Measurements from ENCODE around the gene CLEC1B. TPM values are rescaled to one million over a fixed set of nuclear protein-coding genes. Genes with fewer than 3 reads are reported as not detected.

The CLEC1B gene
- total RNA-seq, 1 experiment from 2014 or later, result not detected

- no TSS peak for BruUV-seq (replicated peaks)
- intact Hi-C loops (cut with micrococcal nuclease; ENCODE audit: unreplicated experiment), result no loop called here
- Histone ChIP-seq H3K4me3 (ENCODE audit: low read depth in 2 of 2, low read length in 2 of 2) (no peak overlapping the region), H3K27me3 (ENCODE audit: control insufficient read depth, insufficient read depth, low read length) (no peaks in the 10 kb centered on the region), H3K9me3 (ENCODE audit: control insufficient read depth, insufficient read depth, low read depth, low read length) (no peaks in the 10 kb centered on the region), H3K36me3 (ENCODE audit: control insufficient read depth, insufficient read depth, low read length) (no peaks in the 10 kb centered on the region), H3K4me1 (ENCODE audit: control insufficient read depth, insufficient read depth, low read length) (no peaks in the 10 kb centered on the region), H3K27ac (ENCODE audit: low read length) (no peak overlapping the region)
- in situ Hi-C loops (cut with HindIII; ENCODE audit: low pct_unique_long_range_greater_than_20kb, low sequenced_read_pairs), result no loop called here
- no peak for DNase-seq (ENCODE audit: low read depth, low spot score)
- ATAC-seq, result no peak
- TF ChIP-seq SIN3A (IDR thresholded peaks at IDR 0.05; ENCODE audit: borderline replicate concordance, insufficient read depth, low read depth, low read length), result no peak
- TF ChIP-seq, protein P1, sequence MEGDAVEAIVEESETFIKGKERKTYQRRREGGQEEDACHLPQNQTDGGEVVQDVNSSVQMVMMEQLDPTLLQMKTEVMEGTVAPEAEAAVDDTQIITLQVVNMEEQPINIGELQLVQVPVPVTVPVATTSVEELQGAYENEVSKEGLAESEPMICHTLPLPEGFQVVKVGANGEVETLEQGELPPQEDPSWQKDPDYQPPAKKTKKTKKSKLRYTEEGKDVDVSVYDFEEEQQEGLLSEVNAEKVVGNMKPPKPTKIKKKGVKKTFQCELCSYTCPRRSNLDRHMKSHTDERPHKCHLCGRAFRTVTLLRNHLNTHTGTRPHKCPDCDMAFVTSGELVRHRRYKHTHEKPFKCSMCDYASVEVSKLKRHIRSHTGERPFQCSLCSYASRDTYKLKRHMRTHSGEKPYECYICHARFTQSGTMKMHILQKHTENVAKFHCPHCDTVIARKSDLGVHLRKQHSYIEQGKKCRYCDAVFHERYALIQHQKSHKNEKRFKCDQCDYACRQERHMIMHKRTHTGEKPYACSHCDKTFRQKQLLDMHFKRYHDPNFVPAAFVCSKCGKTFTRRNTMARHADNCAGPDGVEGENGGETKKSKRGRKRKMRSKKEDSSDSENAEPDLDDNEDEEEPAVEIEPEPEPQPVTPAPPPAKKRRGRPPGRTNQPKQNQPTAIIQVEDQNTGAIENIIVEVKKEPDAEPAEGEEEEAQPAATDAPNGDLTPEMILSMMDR (IDR thresholded peaks at IDR 0.05), result no peak
- TF ChIP-seq REST (IDR thresholded peaks at IDR 0.05; ENCODE audit: insufficient read depth in 1 of 2, low read depth in 2 of 2, low read length in 1 of 2), result no peak
- no peak for TF ChIP-seq TCF7L2 (IDR thresholded peaks at IDR 0.05; ENCODE audit: low read depth, low read length)
- no peak for TF ChIP-seq POLR2AphosphoS5 (IDR thresholded peaks at IDR 0.05; ENCODE audit: low read depth, low read length)
- CTCF ChIA-PET, result no interaction called here
- POLR2A ChIA-PET, result no interaction called here
These were observed 32.4 kb upstream of the CLEC1B start for GRCh38 chr12:10031321-10031720.

GRCh38 chr12:10030446-10030845 is 31.5 kb upstream of the CLEC1B start, which contains the start of gene CLEC9A:
Gene CLEC9A (plus strand): TSS chr12:10030682. CDS start chr12:10052688, 22,006 bp downstream.
- ATAC-seq (no peak), DNase-seq (ENCODE audit: low read depth, low spot score) (no peak)
- no peaks in the 10 kb centered on the region for H3K36me3 ChIP-seq (ENCODE audit: control insufficient read depth, insufficient read depth, low read length)
- H3K9me3 ChIP-seq (ENCODE audit: control insufficient read depth, insufficient read depth, low read depth, low read length), result no peaks in the 10 kb centered on the region
- no TSS peak for BruUV-seq (replicated peaks)
- TF ChIP-seq POLR2AphosphoS5 (IDR thresholded peaks at IDR 0.05; ENCODE audit: low read depth, low read length), result no peak
- TF ChIP-seq SIN3A (IDR thresholded peaks at IDR 0.05; ENCODE audit: borderline replicate concordance, insufficient read depth, low read depth, low read length), result no peak
- no peak for TF ChIP-seq TCF7L2 (IDR thresholded peaks at IDR 0.05; ENCODE audit: low read depth, low read length)
- no peak for TF ChIP-seq REST (IDR thresholded peaks at IDR 0.05; ENCODE audit: insufficient read depth in 1 of 2, low read depth in 2 of 2, low read length in 1 of 2)
- TF ChIP-seq, protein P1 (IDR thresholded peaks at IDR 0.05), result no peak
- no peaks in the 10 kb centered on the region for H3K27me3 ChIP-seq (ENCODE audit: control insufficient read depth, insufficient read depth, low read length)
- ChIA-PET POLR2A (no interaction called here), CTCF (no interaction called here)
- H3K4me3 ChIP-seq (ENCODE audit: low read depth in 2 of 2, low read length in 2 of 2), result no peak within 1 kb of the TSS
- H3K4me1 ChIP-seq (ENCODE audit: control insufficient read depth, insufficient read depth, low read length), result no peaks in the 10 kb centered on the region
- intact Hi-C loops (cut with micrococcal nuclease; ENCODE audit: unreplicated experiment) (no loop called here), in situ Hi-C loops (cut with HindIII; ENCODE audit: low pct_unique_long_range_greater_than_20kb, low sequenced_read_pairs) (no loop called here)
- no peak within 1 kb of the TSS for H3K27ac ChIP-seq (ENCODE audit: low read length)
